Left colon (tissue), 2 donors: Measurements from ENCODE around the gene KLLN. TPM values are rescaled to one million over a fixed set of nuclear protein-coding genes. Genes with fewer than 3 reads are reported as not detected.
"Not testable (repeated sequence)": the region's sequence is repeated elsewhere in the genome, so short reads cannot be mapped to it uniquely, and the experiment has no call there.

Source experiments
- ATAC-seq: fragments of 200-7000 bp; cut with Tn5 transposase; one replicate; pipeline ENCODE4 v1.9.1; 2020; ENCODE audit warnings: mild to moderate bottlenecking, moderate library complexity
- DNase-seq, 2 donors: peaks; one replicate each; pipeline ENCODE4 v3.0.0-alpha.2; 2020
- intact Hi-C, 2 donors: fragments of 100-400 bp; cut with DNase I in 1 of 2; cut with micrococcal nuclease in 1 of 2; formaldehyde crosslinking; loops; one replicate each; pipeline versions ENCODE4 v1.11.2 to v1.14.0; 2022; cut with DNase I, micrococcal nuclease
- long read RNA-seq: library from polyadenylated mRNA; unstranded; transcript quantifications from one replicate; pipeline ENCODE4 v2.0.0, GENCODE V29; 2021
- total RNA-seq, 2 donors: library from RNA; stranded (reverse); fragmentation: NEBNext Ultra II Directional; extraction: Animal tissue kit (Norgen Biotek cat#: 25700); gene quantifications; one replicate each; pipeline ENCODE4 v1.2.1, GENCODE V29; 2021
- donor health status: DM: no; HTN: no; CAD: no.
- donor health status: DM: yes; HTN: yes; CAD: no.

KLLN gene, protein sequence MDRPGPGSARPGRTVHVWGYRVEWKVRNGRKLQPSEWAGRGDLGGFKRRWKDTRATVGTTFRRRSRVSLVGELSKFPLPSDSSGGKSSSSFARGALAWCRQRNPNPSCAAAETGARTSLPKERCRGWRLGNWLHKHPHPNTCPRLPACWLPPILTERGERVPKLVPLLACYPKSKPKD
- total RNA-seq, result 1 to 10 TPM; 1.3 to 1.4 TPM
- long read RNA-seq, result 0 reads

DNA sequence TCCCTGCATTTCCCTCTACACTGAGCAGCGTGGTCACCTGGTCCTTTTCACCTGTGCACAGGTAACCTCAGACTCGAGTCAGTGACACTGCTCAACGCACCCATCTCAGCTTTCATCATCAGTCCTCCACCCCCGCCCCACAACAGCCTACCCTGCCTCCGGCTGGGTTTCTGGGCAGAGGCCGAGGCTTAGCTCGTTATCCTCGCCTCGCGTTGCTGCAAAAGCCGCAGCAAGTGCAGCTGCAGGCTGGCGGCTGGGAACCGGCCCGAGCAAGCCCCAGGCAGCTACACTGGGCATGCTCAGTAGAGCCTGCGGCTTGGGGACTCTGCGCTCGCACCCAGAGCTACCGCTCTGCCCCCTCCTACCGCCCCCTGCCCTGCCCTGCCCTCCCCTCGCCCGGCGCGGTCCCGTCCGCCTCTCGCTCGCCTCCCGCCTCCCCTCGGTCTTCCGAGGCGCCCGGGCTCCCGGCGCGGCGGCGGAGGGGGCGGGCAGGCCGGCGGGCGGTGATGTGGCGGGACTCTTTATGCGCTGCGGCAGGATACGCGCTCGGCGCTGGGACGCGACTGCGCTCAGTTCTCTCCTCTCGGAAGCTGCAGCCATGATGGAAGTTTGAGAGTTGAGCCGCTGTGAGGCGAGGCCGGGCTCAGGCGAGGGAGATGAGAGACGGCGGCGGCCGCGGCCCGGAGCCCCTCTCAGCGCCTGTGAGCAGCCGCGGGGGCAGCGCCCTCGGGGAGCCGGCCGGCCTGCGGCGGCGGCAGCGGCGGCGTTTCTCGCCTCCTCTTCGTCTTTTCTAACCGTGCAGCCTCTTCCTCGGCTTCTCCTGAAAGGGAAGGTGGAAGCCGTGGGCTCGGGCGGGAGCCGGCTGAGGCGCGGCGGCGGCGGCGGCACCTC, at the start of gene KLLN, which contains the start of gene PTEN:
Gene KLLN (minus strand): TSS at position 481 of the 891 bp plus-strand sequence. CDS start 1,046 bp downstream, outside the sequence.
Gene PTEN (plus strand): TSS at position 573 of the 891 bp plus-strand sequence. CDS start 845 bp downstream, outside the sequence.
- intact Hi-C loops, result loop anchor here in 1 of 2 donors (5.0 kb wide), 1 partner anchor 46 kb away; the partner anchor contains the start of gene ATAD1
- DNase-seq, result peak; percentile 89 to 93
- peak; percentile 66 for ATAC-seq

DNA sequence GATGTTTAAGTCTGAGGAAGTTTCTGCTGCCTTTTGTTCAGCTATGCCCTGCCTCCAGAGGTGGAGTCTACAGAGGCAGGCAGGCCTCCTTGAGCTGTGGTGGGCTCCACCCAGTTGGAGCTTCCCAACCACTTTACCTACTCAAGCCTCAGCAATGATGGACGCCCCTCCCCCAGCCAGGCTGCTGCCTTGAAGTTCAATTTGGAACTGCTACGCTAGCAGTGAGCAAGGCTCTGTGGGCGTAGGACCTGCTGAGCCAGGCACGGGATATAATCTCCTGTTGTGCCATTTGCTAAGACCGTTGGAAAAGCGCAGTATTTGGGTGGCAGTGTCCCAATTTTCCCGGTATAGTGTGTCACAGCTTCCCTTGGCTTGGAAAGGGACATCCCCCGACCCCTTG, 40.1 kb upstream of the KLLN start:
- intact Hi-C loops, DNase-seq, ATAC-seq: not testable (repeated sequence)

- ATAC-seq, DNase-seq, intact Hi-C loops: not testable (repeated sequence)
These were observed 34.6 kb upstream of the KLLN start for GRCh38 chr10:87897957-87898356.

DNA sequence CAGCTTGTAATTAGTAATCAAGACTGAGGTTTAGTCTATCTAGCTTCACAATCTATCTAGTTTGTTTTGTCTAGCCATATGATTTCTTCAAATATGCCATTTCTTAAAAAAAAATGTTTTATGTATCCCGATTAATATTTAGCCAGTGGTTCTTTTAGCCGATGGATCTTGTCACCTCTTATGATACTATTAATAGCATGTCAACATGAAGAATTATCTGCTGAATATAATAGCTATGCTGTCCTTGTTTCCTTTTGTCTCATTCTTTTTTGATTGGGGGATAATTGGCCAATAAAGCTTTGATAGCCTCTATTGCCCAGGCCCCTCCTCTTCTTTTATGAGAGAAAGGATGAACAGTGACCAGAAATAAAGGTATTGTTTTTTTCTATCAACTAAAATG, 32.9 kb upstream of the KLLN start:
- DNase-seq (no peak), ATAC-seq (no peak)
- intact Hi-C loops, result no loop called here

DNA sequence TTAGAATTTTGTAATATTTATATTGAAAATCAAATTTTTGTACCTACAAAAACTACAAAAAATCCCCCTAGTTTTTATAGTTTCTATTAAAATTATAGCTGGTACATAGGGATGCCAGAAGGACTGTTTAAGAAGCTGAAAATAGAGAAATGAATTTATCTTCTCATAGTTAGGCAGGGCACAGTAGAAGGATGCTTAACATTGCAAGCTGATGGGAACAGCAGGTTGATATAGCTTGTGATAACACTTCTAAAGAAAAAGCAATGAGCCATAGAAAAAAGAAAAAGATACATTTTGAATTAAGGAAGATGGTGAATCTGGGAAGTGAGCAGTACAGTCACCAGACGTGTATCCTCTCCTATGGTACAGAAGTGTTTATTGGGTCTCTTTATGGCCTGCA, 32.1 kb upstream of the KLLN start:
- ATAC-seq, result no peak

DNA sequence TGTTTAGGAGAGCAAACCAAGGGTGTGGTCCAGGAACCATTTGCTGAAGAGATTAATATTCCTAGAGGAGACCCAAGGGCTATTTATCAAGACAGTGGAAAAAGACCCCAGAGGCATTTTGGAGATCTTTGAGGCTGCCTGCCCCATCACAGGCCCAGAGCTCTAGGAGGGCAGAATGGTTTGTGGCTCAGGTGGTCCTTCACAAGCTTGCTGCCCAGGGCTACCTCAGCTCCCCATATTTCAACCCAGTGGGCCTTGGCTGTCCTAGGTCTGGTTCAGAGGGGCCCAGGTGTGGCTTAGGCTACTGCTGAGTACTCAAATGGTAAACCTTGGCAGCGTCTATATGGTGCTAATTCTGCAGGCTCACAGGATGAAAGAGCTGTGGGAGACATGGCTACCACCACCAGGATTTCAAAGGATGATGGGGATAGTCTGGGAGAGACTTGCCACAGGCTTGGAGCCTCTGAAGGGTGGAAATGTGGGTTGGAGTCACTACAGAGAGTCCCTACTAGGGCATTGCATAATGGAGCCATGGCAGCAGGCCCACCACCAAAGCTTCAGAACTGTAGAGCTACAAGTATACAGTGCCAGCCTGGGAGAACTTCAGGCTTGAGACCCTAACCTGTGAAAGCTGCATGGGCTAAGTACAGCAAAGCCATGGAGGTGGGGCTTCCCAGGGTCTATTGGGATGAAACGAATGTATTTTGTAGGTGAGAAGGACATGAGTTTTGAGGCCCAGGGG, 24.4 kb upstream of the KLLN start:
- intact Hi-C loops, result no loop called here
- DNase-seq (no peak), ATAC-seq (no peak)

More for the DNA sequence above, 32.1 kb upstream of the KLLN start:
- DNase-seq, result no peak
- intact Hi-C loops, result no loop called here

DNA sequence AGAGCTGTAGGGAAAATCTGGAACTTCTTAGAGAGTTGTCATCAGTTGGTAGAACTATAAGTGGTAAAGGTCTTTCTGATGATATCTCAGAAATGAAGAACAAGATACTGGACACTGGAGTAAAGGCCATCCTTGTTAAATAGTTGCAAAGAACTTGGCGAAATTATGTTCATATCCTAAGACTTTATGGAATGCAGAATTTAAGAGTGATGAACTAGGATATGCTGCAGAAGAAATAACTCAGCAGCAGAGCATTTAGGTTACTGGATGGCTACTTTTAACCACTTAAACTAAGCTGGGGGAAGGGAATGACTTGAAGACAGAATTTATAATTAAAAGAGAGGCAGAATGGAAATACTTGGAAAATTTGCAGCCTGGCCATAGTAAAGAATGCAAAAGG, 23.8 kb upstream of the KLLN start:
- intact Hi-C loops, result no loop called here
- ATAC-seq (no peak), DNase-seq (no peak)

DNA sequence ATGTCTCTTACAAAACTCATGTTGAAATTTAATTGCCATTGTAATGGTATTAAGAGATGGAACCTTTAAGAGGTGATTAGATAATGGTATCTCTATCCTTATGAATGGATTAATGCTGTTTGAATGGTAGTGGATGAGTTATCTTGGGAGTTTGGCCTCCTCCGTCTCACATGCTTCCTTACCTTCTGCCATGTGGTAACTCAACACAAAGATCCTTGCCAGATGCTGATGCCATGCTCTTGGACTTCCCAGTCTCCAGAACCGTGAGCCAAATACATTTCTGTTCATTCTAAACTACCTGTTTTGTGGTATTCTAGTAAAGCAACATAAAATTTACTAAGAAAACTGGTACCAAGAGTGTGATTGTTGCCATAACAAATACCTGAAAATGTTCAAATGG, 23.3 kb upstream of the KLLN start:
- ATAC-seq, result no peak
- intact Hi-C loops, result no loop called here
- no peak for DNase-seq

DNA sequence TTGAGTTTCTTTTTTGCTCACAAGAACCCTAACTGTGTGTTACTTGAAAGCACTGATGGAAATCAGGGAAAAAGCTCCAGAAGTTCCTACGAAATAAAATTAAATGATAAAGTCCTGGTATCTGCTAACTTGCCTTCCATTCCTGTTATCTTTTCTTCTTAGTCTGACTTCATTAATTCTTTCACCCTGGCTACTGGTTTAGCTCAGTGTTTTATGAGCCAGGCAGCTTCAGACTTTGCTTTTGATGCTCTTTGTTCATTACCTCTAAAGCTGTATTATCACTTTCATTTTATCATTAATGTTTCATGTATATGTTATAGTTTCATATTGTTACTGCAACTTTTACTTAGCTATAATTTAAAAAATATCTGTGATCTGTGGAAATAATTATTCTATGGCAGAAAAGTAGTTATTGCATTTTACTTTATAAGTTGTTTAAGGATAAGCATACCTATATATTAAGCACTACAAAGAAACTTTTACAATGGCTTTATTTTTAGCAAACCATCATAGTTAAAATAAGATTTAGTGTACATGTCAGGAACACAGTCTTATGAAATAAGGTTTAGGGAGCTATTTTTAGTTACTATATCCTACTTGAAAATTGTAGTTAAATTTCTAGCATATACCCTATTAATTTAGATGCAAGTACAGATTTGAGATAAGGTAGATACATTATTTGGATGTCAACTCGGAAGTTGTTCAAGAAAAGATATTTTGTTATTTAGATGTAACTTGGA, 19.4 kb upstream of the KLLN start:
- ATAC-seq (no peak), DNase-seq (no peak)
- intact Hi-C loops, result no loop called here

DNA sequence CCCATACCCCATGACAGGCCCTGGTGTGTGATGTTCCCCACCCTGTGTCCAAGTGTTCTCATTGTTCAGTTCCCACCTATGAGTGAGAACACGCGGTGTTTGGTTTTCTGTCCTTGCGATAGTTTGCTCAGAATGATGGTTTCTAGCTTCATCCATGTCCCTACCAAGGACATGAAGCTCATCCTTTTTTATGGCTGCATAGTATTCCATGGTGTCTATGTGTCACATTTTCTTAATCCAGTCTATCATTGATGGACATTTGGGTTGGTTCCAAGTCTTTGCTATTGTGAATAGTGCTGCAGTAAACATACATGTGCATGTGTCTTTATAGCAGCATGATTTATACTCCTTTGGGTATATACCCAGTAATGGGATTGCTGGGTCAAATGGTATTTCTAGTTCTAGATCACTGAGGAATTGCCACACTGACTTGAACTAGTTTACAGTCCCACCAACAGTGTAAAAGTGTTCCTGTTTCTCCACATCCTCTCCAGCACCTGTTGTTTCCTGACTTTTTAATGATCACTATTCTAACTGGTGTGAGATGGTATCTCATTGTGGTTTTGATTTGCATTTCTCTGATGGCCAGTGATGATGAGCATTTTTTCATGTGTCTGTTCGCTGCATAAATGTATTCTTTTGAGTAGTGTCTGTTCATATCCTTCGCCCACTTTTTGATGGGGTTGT, 18.2 kb upstream of the KLLN start:
- DNase-seq, intact Hi-C loops, ATAC-seq: not testable (repeated sequence)

DNA sequence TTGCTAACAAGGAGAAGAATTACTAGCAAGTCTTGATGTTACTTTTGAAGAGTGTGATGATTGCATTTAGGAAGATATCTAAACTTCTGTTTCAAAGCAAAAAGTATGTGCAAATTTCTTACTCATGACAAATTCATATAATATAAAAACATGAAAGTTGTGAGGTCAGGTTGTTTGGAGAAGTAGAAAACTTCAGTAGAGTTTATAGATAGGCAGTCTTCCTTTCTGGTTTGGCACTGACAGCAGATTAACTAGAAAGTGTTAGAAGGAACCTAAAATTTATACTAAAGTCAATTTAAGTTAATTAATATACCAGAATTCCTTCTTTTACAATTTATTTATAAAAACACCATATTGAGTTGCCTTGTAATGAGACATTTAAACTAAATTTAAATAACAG, 17.0 kb upstream of the KLLN start:
- DNase-seq, result no peak
- ATAC-seq, result no peak
- intact Hi-C loops, result no loop called here

GRCh38 chr10:87878664-87879459, 15.5 kb upstream of the KLLN start:
- DNase-seq (no peak), ATAC-seq (no peak)
- intact Hi-C loops, result no loop called here

DNA sequence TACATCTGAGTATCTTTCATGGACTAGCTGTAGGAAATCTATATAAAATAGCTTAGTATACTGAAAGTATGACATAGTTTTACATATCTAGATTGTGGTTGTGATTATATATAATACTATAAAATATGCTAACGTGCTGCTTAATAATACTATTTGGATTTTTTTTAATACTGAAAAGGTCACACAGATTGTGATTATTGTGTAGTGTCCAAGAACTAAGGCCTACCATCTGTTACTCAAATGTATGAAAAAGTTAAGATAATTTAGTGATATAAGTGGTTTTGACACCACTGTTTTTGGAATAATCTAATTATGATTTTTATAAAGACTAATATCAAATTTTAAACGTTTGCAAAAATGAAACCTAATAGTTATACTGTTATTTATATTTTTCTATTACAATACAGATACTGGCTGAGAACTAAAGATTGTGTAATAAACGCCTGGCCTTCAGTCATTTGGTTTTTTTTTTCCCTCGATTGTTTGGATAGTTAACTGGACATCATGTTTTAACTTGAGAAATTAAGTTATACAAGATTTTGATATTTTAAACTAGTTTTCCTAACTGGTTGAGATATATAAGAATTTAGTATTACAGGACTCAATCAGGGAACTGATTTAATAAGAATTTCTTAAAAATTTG, 12.7 kb upstream of the KLLN start:
- ATAC-seq (no peak), DNase-seq (no peak)
- intact Hi-C loops, result no loop called here

DNA sequence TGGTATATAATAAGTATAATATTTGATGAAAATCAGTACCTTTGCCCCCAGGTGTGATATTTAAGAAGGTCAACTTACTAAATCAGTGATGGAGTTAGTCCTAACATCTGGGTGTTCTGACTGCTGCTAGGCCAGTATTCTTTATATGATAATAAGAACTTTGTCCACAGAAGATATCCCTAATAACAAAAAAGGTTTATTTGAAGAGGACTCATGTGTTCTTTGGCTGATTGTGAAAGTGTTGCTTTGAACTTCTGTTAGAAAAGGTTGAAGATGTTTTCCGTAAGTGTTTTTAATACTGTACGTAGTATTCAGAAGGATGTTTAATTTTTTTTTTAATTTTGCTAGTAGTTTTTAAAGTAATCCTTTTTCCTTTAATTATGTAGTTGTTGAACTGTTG, 10.3 kb upstream of the KLLN start:
- no peak for ATAC-seq
- no peak for DNase-seq
- intact Hi-C loops, result no loop called here

DNA sequence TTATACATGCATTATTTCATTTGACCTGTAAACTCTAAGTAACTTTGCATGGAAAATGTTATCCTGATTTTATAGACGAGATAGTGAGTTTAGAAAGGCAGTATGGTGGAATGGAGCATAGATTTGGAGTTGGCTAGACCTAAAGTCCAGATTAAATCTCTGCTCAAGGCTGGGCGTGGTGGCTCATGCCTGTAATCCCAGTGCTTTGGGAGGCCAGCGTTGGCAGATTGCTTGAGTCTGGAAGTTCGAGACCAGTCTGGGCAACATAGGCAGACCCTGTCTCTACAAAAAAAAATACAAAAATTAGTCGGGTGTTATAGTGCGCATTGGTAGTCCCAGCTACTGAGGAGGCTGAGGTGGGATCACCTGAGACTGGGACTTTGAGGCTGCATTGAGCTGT, 9.5 kb upstream of the KLLN start:
- no peak for DNase-seq
- intact Hi-C loops, result no loop called here
- ATAC-seq, result peak; percentile 8

GRCh38 chr10:87869773-87870551, 6.6 kb upstream of the KLLN start:
- DNase-seq, result no peak
- no peak for ATAC-seq
- intact Hi-C loops, result no loop called here
